Stimulated activated CD8-positive, alpha-beta memory T cell treated with anti-CD3 and anti-CD28 coated beads, Interleukin-15, amount 100 ng/mL, for 1 hour (primary cell): Measurements from ENCODE around the gene JAK2.
"Not testable (repeated sequence)": the region's sequence is repeated elsewhere in the genome, so short reads cannot be mapped to it uniquely, and the experiment has no call there.

Experiments used
- DNase-seq: peaks from one replicate; pipeline ENCODE4 v3.0.0-alpha.2; 2020; ENCODE audit warnings: low read depth

JAK2 gene

DNA sequence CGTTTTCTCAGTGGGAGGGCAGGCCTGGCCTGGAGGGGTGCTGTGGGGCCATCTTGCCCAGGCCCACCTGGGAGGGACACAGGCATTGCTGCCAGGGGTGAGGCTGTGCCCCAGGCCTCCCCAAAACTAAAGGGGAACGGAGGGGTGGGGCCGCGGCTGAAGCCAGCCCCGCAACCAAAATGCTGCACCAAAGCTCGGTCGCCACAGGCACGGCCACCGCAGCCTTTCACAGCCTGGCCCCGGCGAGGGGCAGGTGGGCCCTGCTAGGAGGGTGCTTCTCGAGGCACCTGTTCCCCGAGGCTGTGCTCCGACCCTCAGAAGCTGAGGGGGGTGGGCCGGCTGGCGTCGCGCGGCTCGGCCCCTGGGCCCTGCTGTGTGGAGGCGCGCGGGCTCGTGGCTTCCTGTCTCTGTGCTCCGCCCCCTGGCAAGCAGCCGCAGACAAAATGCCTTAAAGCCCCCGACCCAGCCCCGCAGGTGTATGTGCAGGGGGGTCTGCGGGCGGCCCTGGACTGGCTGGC lies 57.6 kb downstream of the JAK2 start:
- no peak for DNase-seq

DNA sequence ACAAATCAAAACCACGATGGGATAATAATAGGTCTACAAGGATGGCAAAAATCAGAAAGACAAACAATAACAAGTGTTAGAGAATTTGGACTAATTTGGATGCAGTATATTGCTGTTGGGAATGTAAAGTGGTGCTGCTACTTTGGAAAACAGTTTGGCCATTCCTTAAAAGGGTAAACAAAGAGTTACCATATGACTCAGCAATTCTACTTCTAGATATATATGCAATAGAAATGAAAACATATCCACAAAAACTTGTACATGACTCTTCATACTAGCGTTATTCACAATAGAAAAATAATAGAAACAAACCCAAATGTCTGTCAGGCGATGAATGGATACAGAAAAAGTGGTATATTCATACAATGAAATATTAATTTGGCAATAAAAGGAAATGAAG lies 58.3 kb downstream of the JAK2 start:
- DNase-seq: no peak

- no peak for DNase-seq
Observed at GRCh38 chr9:5044160-5044559, 59.1 kb downstream of the JAK2 start.

DNA sequence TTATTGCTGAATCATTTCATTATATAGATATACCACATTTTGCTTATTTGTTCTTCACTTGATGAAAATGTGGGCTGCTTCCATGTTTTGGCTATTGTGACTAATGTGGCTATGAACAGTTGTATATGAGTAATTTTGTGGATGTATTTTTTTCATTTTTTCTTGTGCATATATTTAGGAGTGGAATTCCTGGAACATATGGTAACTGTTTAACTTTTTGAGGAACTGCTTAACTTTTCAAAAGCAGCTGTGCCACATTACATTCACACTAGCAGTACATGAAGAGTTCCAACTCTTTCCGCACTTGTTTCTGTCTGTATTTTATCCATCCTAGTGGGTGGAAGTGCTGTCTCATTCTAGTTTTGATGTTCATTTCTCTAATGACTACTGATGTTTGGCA lies 67.8 kb downstream of the JAK2 start:
- no peak for DNase-seq

DNA sequence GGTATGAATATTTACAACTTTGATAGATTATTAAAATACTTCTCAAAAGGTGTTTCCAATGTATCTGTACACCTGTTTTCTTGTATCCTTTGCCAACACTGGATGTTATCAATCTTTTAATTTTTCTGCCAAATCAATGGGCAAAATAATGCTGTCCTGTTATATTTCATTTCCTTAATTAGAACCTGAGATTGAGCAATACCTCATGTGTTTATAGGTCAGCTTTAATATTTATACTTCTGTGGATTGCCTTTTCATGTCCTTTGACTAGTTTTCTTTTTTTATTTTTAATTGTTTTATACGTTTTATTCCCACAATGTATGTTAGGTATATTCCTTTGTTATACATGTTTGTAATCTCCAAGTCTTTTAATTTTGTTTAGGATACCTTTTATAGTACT lies 77.6 kb downstream of the JAK2 start:
- DNase-seq: no peak

DNA sequence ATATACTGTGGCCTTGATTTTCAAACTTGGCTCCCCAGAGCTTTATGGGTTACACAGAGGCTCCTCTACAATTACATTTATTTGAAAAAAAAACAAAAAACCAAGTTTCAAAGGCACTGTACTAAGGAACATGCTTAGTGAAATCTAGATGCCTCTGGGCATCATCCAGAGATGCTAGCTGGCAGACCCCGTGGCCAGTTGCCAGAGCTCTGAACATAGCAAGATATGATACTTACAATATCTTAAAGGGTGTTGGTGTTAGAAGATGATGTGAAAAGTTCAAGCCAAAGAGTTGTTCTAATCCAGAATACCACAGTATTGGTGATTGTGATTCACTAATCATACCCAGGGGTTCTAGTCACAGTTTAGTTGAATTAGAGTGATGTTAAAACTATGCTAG lies 87.8 kb downstream of the JAK2 start:
- DNase-seq: no peak

DNA sequence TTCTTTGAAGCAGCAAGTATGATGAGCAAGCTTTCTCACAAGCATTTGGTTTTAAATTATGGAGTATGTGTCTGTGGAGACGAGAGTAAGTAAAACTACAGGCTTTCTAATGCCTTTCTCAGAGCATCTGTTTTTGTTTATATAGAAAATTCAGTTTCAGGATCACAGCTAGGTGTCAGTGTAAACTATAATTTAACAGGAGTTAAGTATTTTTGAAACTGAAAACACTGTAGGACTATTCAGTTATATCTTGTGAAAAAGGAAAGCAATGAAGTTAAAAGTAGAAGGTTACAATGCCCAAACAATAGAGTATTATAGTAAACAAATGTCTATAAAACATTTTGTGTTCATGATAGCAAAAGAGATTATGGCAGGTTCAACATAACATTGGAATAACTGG lies 88.6 kb downstream of the JAK2 start:
- DNase-seq: no peak

- DNase-seq: no peak
Observed at GRCh38 chr9:5085993-5086392, 100.9 kb downstream of the JAK2 start.

- DNase-seq: no peak
Observed at GRCh38 chr9:5089737-5090136, 104.7 kb downstream of the JAK2 start.

GRCh38 chr9:5095795-5096194 lies 110.7 kb downstream of the JAK2 start:
- no peak for DNase-seq

DNA sequence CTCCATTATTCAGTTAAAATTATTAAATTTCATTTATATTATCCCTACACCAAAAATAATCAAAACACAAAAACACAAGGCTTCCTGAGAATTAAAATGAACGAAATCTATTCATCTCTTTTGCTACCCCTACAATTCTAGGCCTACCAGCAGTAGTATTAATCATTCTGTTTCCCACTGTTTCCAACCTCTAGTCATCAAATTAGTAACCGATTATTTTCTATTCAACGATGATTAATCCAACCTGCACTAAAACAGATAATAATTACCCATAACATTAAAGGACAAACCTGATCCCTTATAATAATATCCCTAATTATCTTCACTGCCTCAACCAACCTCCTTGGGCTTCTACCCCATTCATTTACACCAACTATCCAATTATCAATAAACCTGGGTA lies 114.4 kb downstream of the JAK2 start:
- DNase-seq: no peak

DNA sequence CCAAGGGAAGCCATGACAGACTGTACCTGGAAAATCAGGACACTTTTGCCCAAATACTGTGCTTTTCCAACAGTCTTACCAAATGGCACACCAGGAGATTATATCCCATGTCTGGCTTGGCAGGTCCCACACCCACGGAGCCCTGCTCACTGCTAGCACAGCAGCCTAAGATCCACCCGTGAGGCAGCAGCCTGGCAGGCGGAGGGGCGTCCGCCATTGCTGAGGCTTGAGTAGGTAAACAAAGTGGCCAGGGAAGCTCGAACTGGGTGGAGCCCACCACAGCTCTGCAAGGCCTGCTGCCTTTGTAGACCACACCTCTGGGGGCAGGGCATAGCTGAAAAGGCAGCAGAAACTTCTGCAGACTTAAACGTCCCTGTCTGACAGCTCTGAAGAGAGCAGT lies 116.1 kb downstream of the JAK2 start:
- DNase-seq: not testable (repeated sequence)

DNA sequence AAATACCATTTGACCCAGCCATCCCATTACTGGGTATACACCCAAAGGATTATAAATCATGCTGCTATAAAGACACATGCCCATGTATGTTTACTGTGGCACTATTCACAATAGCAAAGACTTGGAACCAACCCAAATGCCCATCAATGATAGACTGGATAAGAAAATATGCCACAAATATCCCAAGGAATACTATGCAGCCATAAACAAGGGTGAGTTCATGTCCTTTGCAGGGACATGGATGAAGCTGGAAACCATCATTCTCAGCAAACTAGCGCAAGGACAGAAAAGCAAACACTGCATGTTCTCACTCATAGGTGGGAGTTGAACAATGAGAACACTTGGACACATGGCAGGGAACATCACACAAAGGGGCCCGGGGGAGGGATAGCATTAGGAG lies 121.4 kb downstream of the JAK2 start:
- not testable (repeated sequence) for DNase-seq

DNA sequence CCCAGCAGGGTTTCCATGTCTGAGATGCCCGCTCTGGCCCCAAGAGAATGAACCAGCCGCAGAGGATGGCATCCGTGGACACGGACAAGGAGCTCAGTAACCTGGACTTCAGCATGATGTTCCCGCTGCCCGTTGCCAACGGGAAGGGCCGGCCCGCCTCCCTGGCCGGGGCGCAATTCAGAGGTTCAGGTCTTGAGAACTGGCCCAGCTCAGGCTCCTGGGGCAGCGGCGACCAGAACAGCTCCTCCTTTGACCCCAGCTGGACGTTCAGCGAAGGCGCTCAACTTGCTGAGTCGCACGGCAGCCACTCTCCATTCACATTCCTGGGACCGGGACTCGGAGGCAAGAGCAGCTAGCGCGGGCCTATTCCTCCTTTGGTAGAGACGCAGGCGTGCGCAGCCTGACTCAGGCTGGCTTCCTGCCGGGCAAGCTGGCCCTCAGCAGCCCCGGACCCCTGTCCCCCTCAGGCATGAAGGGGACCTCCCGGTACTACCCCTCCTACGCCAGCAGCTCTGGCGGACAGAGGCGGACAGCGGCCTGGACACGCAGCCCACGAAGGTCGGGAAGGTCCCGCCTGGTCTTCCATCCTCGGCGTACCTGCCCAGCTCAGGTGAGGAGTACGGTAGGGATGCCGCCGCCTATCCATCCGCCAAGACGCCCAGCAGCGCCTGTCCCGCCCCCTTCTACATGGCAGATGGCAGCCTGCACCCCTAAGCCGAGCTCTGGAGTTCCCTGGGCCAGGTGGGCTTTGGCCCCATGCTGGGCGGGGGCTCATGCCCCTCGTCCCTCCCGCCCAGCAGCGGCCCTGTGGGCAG lies 126.0 kb downstream of the JAK2 start:
- DNase-seq: no peak

DNA sequence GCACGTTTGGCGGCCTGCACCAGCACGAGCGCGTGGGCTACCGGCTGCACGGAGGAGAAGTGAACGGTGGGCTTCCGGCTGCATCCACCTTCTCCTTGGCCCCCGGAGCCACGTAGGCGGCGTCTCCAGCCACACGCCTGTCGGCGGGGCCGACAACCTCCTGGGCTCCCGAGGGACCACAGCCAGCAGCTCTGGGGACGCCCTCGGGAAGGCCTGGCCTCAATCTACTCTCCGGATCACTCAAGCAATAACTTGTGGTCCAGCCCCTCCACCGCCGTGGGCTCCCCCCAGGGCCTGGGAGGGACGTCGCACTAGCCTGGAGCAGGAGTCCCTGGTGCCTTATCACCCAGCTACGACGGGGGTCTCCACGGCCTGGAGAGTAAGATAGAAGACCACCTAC lies 126.6 kb downstream of the JAK2 start:
- DNase-seq: no peak

- no peak for DNase-seq
Observed at GRCh38 chr9:5112109-5112592, 127.1 kb downstream of the JAK2 start.

DNA sequence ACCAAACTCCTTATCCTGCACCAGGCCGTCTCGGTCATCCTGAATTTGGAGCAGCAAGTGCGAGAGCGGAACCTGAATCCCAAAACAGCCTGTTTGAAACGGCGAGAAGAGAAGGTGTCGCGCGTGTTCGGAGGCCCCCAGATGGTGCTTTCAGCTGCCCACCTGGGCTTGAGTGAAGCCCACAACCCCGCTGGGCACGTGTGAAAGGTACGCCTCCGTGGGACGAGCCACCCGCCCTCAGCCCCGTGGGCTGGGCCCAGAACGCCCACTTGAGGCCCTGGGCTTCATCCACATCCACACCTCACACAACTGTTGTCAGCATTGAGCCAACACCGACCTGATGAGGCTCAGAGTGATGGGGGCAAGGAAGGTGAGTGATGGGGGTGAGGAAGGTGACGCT lies 127.6 kb downstream of the JAK2 start:
- DNase-seq: no peak

DNA sequence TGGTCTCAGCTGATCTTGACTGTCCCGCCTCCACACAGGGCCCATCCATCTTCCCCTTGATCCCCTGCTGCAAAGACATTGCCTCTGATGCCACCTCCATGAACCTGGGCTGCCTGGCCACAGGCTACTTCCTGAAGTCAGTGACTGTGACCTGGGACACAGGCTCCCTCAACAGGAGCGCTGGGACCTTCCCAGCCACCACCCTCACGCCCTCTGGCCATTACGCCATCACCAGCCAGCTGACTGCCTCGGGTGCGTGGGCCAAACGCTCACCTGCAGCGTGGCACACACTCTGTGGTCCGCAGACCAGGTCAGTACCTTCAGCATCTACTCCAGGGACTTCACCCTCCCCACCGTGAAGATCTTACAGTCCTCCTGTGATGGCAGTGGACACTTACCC lies 128.5 kb downstream of the JAK2 start:
- no peak for DNase-seq

DNA sequence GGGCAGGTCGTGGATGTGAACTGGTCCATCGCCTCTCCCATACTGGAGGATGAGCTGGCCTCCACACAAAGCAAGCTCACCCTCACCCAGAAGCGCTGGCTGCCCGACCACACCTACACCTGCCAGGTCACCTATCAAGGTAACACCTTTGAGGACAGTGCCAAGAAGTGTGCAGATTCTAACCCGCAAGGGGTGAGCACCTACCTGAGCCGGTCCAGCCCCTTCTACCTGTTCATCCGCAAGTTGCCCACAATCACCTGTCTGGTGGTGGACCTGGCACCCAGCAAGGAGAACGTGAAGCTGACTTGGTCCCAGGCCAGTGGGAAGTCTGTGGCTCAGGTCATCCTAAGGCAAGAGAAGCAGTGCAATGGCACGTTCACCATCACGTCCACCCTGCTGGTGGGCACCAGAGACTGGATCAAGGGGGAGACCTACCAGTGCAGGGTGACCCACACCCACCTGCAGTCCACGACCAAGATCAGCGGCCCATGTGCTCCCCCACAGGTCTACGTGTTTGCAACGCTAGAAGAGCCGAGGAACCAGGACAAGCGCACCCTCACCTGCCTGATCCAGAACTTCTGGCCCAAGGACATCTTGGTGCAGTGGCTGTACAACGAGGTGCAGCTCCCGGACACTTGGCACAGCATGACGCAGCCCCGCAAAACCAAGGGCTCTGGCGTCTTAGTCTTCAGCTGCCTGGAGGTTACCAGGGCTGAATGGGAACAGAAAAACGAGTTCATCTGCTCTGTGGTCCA lies 129.1 kb downstream of the JAK2 start:
- DNase-seq: no peak

DNA sequence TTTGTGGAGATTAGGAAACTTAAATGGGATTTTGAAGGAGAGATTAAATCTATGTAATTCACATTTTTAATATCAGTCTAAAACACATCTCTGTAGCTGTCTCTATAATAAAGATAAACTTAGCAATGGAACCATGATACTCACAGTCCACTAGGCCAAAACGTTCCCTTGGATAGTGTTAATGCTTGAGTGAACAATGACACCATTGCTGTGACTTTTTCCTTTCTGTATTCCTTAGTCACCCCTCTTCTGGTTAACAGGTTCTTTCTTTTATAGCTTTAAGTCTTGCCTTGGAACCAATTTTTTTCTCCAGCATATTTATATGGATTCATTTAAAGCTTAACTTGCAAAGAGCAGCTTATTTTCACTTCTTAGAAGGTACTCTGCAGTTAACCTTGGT lies 137.0 kb downstream of the JAK2 start:
- no peak for DNase-seq

- DNase-seq: no peak
Observed at GRCh38 chr9:5122516-5122915, 137.4 kb downstream of the JAK2 start.

GRCh38 chr9:5140151-5140550 lies 155.1 kb downstream of the JAK2 start:
- no peak for DNase-seq

GRCh38 chr9:5144217-5144616 lies 159.1 kb downstream of the JAK2 start:
- DNase-seq: no peak
